Measurements from ENCODE around the gene SLC22A15. TPM values are rescaled to one million over a fixed set of nuclear protein-coding genes. Genes with fewer than 3 reads are reported as not detected.

The SLC22A15 gene
- total RNA-seq, 1 donor from 2014 or later: 2.3 TPM

DNA sequence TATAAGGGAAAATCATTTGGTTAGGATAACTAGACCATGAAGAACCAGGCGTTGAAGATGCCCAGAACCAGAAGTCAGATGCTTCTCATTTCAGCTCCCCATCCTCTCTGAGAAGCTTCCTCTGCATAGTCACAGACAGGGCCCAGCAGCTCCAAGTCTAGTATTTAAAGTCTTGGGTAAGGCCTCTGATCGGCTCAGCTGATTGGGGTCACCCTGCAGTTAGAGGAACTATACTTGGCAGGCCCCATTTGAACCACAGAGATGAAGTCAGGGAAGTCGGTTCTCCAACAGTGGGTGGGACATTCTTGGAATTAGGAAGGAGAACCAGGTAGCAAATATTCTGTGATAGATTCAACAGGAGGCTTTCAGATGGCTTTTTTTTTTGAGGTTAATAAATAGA, 48.3 kb downstream of the SLC22A15 start:
- TF ChIP-seq, protein P1, sequence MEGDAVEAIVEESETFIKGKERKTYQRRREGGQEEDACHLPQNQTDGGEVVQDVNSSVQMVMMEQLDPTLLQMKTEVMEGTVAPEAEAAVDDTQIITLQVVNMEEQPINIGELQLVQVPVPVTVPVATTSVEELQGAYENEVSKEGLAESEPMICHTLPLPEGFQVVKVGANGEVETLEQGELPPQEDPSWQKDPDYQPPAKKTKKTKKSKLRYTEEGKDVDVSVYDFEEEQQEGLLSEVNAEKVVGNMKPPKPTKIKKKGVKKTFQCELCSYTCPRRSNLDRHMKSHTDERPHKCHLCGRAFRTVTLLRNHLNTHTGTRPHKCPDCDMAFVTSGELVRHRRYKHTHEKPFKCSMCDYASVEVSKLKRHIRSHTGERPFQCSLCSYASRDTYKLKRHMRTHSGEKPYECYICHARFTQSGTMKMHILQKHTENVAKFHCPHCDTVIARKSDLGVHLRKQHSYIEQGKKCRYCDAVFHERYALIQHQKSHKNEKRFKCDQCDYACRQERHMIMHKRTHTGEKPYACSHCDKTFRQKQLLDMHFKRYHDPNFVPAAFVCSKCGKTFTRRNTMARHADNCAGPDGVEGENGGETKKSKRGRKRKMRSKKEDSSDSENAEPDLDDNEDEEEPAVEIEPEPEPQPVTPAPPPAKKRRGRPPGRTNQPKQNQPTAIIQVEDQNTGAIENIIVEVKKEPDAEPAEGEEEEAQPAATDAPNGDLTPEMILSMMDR (conservative IDR thresholded peaks at IDR 0.05): no peak
- H3K9me3 Mint-ChIP-seq: peaks cover 4% of the 10 kb centered on the region
- DNase-seq (ENCODE audit: low read depth, low spot score): no peak
- peak overlapping the region; percentile 47 for H3K27ac Mint-ChIP-seq (ENCODE audit: unreplicated experiment)
- peaks cover 7% of the 10 kb centered on the region for H3K36me3 Mint-ChIP-seq (ENCODE audit: low read depth)
- peaks cover 14% of the 10 kb centered on the region for H3K4me1 Mint-ChIP-seq
- no peak overlapping the region for H3K4me3 Mint-ChIP-seq
- H3K27me3 Mint-ChIP-seq (ENCODE audit: low read depth): no peaks in the 10 kb centered on the region

DNA sequence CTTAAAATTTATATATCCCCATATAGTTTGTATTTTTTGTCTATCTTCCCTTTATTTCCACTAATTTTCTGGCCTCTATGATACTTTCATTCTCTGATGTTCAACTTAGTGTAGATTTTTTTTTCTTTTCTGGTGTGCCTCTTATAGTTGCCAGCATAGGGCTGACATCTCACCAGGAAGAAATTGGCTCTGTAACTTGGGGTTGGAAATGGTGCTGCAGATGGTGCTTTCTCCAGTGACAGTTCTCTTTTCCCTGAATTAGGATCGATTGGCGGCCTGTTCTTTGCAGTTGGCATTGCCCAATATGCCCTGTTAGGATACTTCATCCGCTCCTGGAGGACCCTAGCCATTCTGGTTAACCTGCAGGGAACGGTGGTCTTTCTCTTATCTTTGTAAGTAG, 50.3 kb downstream of the SLC22A15 start:
- Mint-ChIP-seq H3K9me3 (no peaks in the 10 kb centered on the region), H3K27ac (ENCODE audit: unreplicated experiment) (no peak overlapping the region), H3K36me3 (ENCODE audit: low read depth) (peaks cover 3% of the 10 kb centered on the region), H3K27me3 (ENCODE audit: low read depth) (no peaks in the 10 kb centered on the region), H3K4me1 (peaks cover 15% of the 10 kb centered on the region), H3K4me3 (no peak overlapping the region)
- TF ChIP-seq, protein P1 (conservative IDR thresholded peaks at IDR 0.05): no peak
- DNase-seq (ENCODE audit: low read depth, low spot score): no peak

DNA sequence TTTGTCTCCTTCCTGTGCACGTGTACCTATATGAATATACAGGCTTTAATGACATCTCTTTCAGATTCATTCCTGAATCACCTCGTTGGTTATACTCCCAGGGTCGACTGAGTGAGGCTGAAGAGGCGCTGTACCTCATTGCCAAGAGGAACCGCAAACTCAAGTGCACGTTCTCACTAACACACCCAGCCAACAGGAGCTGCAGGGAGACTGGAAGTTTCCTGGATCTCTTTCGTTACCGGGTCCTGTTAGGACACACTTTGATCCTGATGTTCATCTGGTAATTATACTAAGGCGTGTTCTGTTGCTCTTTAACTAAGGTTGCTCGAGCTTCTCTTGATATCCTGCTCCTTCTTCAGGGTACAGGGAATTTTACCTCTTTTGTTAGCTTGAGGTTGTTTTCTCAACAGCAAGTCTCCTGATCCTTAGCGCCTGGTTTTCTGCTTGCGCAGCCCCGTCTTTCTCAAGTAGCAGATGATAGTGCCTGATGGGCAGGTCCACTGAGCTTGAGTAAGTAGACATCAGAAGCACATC, 55.1 kb downstream of the SLC22A15 start:
- Mint-ChIP-seq H3K9me3 (no peaks in the 10 kb centered on the region), H3K36me3 (ENCODE audit: low read depth) (no peaks in the 10 kb centered on the region), H3K4me1 (peaks cover 29% of the 10 kb centered on the region), H3K4me3 (no peak overlapping the region), H3K27me3 (ENCODE audit: low read depth) (no peaks in the 10 kb centered on the region), H3K27ac (ENCODE audit: unreplicated experiment) (no peak overlapping the region)
- TF ChIP-seq, protein P1 (conservative IDR thresholded peaks at IDR 0.05): no peak
- DNase-seq (ENCODE audit: low read depth, low spot score): no peak

DNA sequence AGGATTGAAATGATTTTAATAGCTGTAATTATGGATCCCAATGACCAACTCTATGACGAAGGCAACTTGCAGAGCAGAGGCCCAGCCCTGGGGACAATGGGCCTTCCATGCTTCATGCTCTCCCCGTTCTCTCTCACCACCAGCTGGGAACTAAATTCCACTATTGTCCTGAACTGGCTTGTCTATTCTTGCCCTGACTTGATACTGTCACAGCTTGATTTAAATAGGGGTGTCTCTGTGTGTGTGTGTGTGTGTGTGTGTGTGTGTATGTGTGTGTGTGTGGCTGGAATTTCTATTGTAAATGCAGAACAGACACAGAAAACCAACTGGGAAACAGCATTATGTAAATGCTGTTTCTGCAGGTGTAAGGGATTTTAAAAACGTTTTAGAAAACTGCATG, 57.0 kb downstream of the SLC22A15 start:
- Mint-ChIP-seq H3K4me3 (no peak overlapping the region), H3K4me1 (peaks cover 29% of the 10 kb centered on the region), H3K36me3 (ENCODE audit: low read depth) (no peaks in the 10 kb centered on the region), H3K27ac (ENCODE audit: unreplicated experiment) (no peak overlapping the region), H3K27me3 (ENCODE audit: low read depth) (no peaks in the 10 kb centered on the region), H3K9me3 (no peaks in the 10 kb centered on the region)
- DNase-seq (ENCODE audit: low read depth, low spot score): peak; percentile 16
- TF ChIP-seq, protein P1 (conservative IDR thresholded peaks at IDR 0.05): no peak

DNA sequence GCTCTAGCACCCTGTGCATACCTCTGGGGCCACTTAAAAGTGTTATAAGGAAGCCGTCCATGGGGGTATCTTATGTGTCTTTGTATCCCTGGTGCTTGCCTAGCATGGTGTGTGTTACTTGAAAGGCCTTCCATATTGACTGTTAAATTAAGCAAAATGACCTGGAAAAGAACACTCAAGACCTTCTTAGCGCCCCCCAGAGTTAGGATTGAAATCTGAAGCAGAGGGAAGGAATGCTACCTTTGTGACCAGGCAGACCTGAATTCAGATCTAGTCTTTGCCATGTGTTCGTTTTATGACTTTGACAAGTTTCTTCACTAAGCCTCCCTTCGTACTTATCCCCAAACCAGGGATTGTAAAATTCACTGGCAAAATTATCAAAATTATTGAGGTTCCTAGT, 59.9 kb downstream of the SLC22A15 start:
- no peak for DNase-seq (ENCODE audit: low read depth, low spot score)
- no peaks in the 10 kb centered on the region for H3K9me3 Mint-ChIP-seq
- H3K4me1 Mint-ChIP-seq: peaks cover 14% of the 10 kb centered on the region
- H3K27ac Mint-ChIP-seq (ENCODE audit: unreplicated experiment): no peak overlapping the region
- H3K27me3 Mint-ChIP-seq (ENCODE audit: low read depth): no peaks in the 10 kb centered on the region
- H3K4me3 Mint-ChIP-seq: no peak overlapping the region
- no peaks in the 10 kb centered on the region for H3K36me3 Mint-ChIP-seq (ENCODE audit: low read depth)
- TF ChIP-seq, protein P1 (conservative IDR thresholded peaks at IDR 0.05): no peak

Measured in neural crest cell (in vitro differentiated cells).